Smooth muscle cell of the brain vasculature (primary cell): ENCODE data around the gene SPRYD4.
A peak's percentile ranks its signal among the peaks of the same experiment; 100 is the strongest.
"Not testable (repeated sequence)": the region's sequence is repeated elsewhere in the genome, so short reads cannot be mapped to it uniquely, and the experiment has no call there.

Experiments used
- DNase-seq: peaks from one replicate; pipeline ENCODE4 v3.0.0-alpha.2; 2012; ENCODE audit warnings: low read depth, low spot score

SPRYD4 gene

GRCh38 chr12:56468216-56469006 lies at the start of gene SPRYD4:
Gene SPRYD4, plus strand, starts transcription at chr12:56468578. Its CDS starts 14 bp downstream, at chr12:56468592.
- peak; percentile 83 for DNase-seq

GRCh38 chr12:56420411-56420810 lies 48.0 kb upstream of the SPRYD4 start:
- DNase-seq: no peak

- no peak for DNase-seq
These were observed 43.2 kb upstream of the SPRYD4 start for GRCh38 chr12:56425193-56425592.

GRCh38 chr12:56425940-56426438 lies 42.4 kb upstream of the SPRYD4 start:
- no peak for DNase-seq

GRCh38 chr12:56431288-56431687 lies 37.1 kb upstream of the SPRYD4 start:
- no peak for DNase-seq

- no peak for DNase-seq
These were observed 36.5 kb upstream of the SPRYD4 start for GRCh38 chr12:56431850-56432249.

- DNase-seq: no peak
These were observed 33.5 kb upstream of the SPRYD4 start for GRCh38 chr12:56434828-56435227.

GRCh38 chr12:56437430-56438176 lies 30.8 kb upstream of the SPRYD4 start:
- DNase-seq: no peak

GRCh38 chr12:56443208-56443607 lies 25.2 kb upstream of the SPRYD4 start:
- DNase-seq: not testable (repeated sequence)

- DNase-seq: peak; percentile 78
These were observed 19.3 kb upstream of the SPRYD4 start, which contains the start of gene TIMELESS for GRCh38 chr12:56448860-56449621. Gene TIMELESS, minus strand, starts transcription at chr12:56449426. Its CDS starts 15,256 bp downstream, at chr12:56434170.

GRCh38 chr12:56449622-56449984 lies 18.8 kb upstream of the SPRYD4 start:
- DNase-seq: no peak

GRCh38 chr12:56450241-56450640 lies 18.1 kb upstream of the SPRYD4 start:
- no peak for DNase-seq

- no peak for DNase-seq
These were observed 17.2 kb upstream of the SPRYD4 start for GRCh38 chr12:56451147-56451546.

GRCh38 chr12:56454557-56454956 lies 13.8 kb upstream of the SPRYD4 start, which contains the start of gene MIP:
Gene MIP, minus strand, starts transcription at chr12:56454657. Its CDS starts 44 bp downstream, at chr12:56454613.
- DNase-seq: no peak

- DNase-seq: no peak
These were observed 10.6 kb upstream of the SPRYD4 start for GRCh38 chr12:56457817-56458216.

GRCh38 chr12:56461235-56462159 lies 6.9 kb upstream of the SPRYD4 start:
- no peak for DNase-seq

- DNase-seq: no peak
These were observed 5.8 kb upstream of the SPRYD4 start for GRCh38 chr12:56462565-56462964.

GRCh38 chr12:56469007-56469930 lies 891 bp downstream of the SPRYD4 start:
- no peak for DNase-seq

- no peak for DNase-seq
These were observed 6.0 kb downstream of the SPRYD4 start for GRCh38 chr12:56474389-56474788.

GRCh38 chr12:56476143-56476542 lies 7.8 kb downstream of the SPRYD4 start:
- no peak for DNase-seq
